ENCODE data around the gene CTIF. TPM values are rescaled to one million over a fixed set of nuclear protein-coding genes. Genes with fewer than 3 reads are reported as not detected.

CTIF gene
- total and polyA plus RNA-seq, 2 donors (not counting 1 experiment from before 2014, with no cell fraction given), result 27.2 to 28.1 TPM

GRCh38 chr18:48880931-48881330, 342.1 kb downstream of the CTIF start:
- H3K4me2 ChIP-seq (ENCODE audit: extremely low read depth, insufficient read depth, low read length), result no peak overlapping the region
- TF ChIP-seq CTCF (conservative IDR thresholded peaks at IDR 0.05 in 1 of 2, IDR thresholded peaks at IDR 0.05 in 1 of 2; ENCODE audit: low read depth in 1 of 2, low read length in 2 of 2), result no peak
- TF ChIP-seq EZH2 (IDR thresholded peaks at IDR 0.05; ENCODE audit: low read length, missing control alignments), result no peak
- no peaks in the 10 kb centered on the region for H4K20me1 ChIP-seq (ENCODE audit: control insufficient read depth, extremely low read depth, insufficient read depth, low read length)
- H3K36me3 ChIP-seq (ENCODE audit: control insufficient read depth, insufficient read depth, low read length), result no peaks in the 10 kb centered on the region
- no peak for DNase-seq (ENCODE audit: low read depth in 2 of 2)
- no peak overlapping the region for H3K4me3 ChIP-seq (replicated peaks in 1 of 4; ENCODE audit: control extremely low read depth in 1 of 4, insufficient read depth in 1 of 4, low read depth in 3 of 4, low read length in 4 of 4)
- no peaks in the 10 kb centered on the region for H3K79me2 ChIP-seq (ENCODE audit: control insufficient read depth, insufficient read depth, low read length)
- H3K4me1 ChIP-seq (ENCODE audit: control insufficient read depth, extremely low read depth, insufficient read depth, low read length), result no peaks in the 10 kb centered on the region
- H3K9me3 ChIP-seq (ENCODE audit: control insufficient read depth, insufficient read depth, low read depth, low read length), result no peaks in the 10 kb centered on the region
- peaks cover 2% of the 10 kb centered on the region for H3K27me3 ChIP-seq (ENCODE audit: control insufficient read depth, insufficient read depth, low read length)
- H3K27ac ChIP-seq (ENCODE audit: insufficient read depth, low read length), result no peak overlapping the region
- H2AFZ ChIP-seq (ENCODE audit: low read length), result no peak overlapping the region
- no peak overlapping the region for H3K9ac ChIP-seq (ENCODE audit: insufficient read depth, low read length)

GRCh38 chr18:48882379-48882778, 343.5 kb downstream of the CTIF start:
- Histone ChIP-seq H3K36me3 (ENCODE audit: control insufficient read depth, insufficient read depth, low read length) (no peaks in the 10 kb centered on the region), H3K27ac (ENCODE audit: insufficient read depth, low read length) (no peak overlapping the region), H2AFZ (ENCODE audit: low read length) (no peak overlapping the region), H3K79me2 (ENCODE audit: control insufficient read depth, insufficient read depth, low read length) (no peaks in the 10 kb centered on the region), H4K20me1 (ENCODE audit: control insufficient read depth, extremely low read depth, insufficient read depth, low read length) (no peaks in the 10 kb centered on the region), H3K4me2 (ENCODE audit: extremely low read depth, insufficient read depth, low read length) (no peak overlapping the region), H3K9me3 (ENCODE audit: control insufficient read depth, insufficient read depth, low read depth, low read length) (no peaks in the 10 kb centered on the region), H3K9ac (ENCODE audit: insufficient read depth, low read length) (no peak overlapping the region), H3K4me3 (replicated peaks in 1 of 4; ENCODE audit: control extremely low read depth in 1 of 4, insufficient read depth in 1 of 4, low read depth in 3 of 4, low read length in 4 of 4) (no peak overlapping the region), H3K4me1 (ENCODE audit: control insufficient read depth, extremely low read depth, insufficient read depth, low read length) (no peaks in the 10 kb centered on the region), H3K27me3 (ENCODE audit: control insufficient read depth, insufficient read depth, low read length) (peaks cover 2% of the 10 kb centered on the region)
- no peak for DNase-seq (ENCODE audit: low read depth in 2 of 2)
- TF ChIP-seq CTCF (conservative IDR thresholded peaks at IDR 0.05 in 1 of 2, IDR thresholded peaks at IDR 0.05 in 1 of 2; ENCODE audit: low read depth in 1 of 2, low read length in 2 of 2) (no peak), EZH2 (IDR thresholded peaks at IDR 0.05; ENCODE audit: low read length, missing control alignments) (no peak)

GRCh38 chr18:48884306-48884705, 345.5 kb downstream of the CTIF start:
- no peak for TF ChIP-seq CTCF (conservative IDR thresholded peaks at IDR 0.05 in 1 of 2, IDR thresholded peaks at IDR 0.05 in 1 of 2; ENCODE audit: low read depth in 1 of 2, low read length in 2 of 2)
- TF ChIP-seq EZH2 (IDR thresholded peaks at IDR 0.05; ENCODE audit: low read length, missing control alignments), result no peak
- Histone ChIP-seq H3K4me2 (ENCODE audit: extremely low read depth, insufficient read depth, low read length) (no peak overlapping the region), H3K36me3 (ENCODE audit: control insufficient read depth, insufficient read depth, low read length) (no peaks in the 10 kb centered on the region), H3K9me3 (ENCODE audit: control insufficient read depth, insufficient read depth, low read depth, low read length) (no peaks in the 10 kb centered on the region), H3K4me1 (ENCODE audit: control insufficient read depth, extremely low read depth, insufficient read depth, low read length) (peaks cover 2% of the 10 kb centered on the region), H2AFZ (ENCODE audit: low read length) (no peak overlapping the region), H3K4me3 (replicated peaks in 1 of 4; ENCODE audit: control extremely low read depth in 1 of 4, insufficient read depth in 1 of 4, low read depth in 3 of 4, low read length in 4 of 4) (no peak overlapping the region), H3K27me3 (ENCODE audit: control insufficient read depth, insufficient read depth, low read length) (peaks cover 2% of the 10 kb centered on the region), H4K20me1 (ENCODE audit: control insufficient read depth, extremely low read depth, insufficient read depth, low read length) (no peaks in the 10 kb centered on the region), H3K9ac (ENCODE audit: insufficient read depth, low read length) (no peak overlapping the region), H3K27ac (ENCODE audit: insufficient read depth, low read length) (no peak overlapping the region), H3K79me2 (ENCODE audit: control insufficient read depth, insufficient read depth, low read length) (no peaks in the 10 kb centered on the region)
- no peak for DNase-seq (ENCODE audit: low read depth in 2 of 2)
